HG02642 (cell line): Measurements from ENCODE around the gene ADIPOR1.
"Not testable (repeated sequence)": the region's sequence is repeated elsewhere in the genome, so short reads cannot be mapped to it uniquely, and the experiment has no call there.

Source experiments
- ATAC-seq: cut with Tn5 transposase; IDR thresholded peaks from one replicate; pipeline ENCODE4 v1.9.1; 2021; ENCODE audit warnings: mild to moderate bottlenecking; ENCODE audit not compliant: unreplicated experiment, poor library complexity

ADIPOR1 gene

DNA sequence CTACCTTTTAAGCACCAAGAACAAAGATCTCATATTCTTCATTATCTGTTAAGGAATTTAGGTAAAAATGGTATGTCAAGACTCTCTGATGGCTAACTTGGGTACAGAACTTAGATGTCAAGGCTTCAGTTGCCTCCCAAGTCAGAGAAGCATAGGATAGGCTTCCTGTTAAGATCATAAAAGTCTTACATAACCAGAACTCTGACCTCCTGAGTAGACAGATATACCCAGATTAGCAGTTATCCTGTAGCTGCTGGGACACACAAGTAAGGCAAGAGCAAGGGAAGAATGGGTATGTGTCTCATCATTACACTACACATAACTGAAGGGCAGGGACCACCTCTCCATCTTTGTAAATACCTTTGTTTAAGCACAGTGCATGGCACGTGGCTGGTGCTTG lies 15.7 kb downstream of the ADIPOR1 start:
- no peak for ATAC-seq

DNA sequence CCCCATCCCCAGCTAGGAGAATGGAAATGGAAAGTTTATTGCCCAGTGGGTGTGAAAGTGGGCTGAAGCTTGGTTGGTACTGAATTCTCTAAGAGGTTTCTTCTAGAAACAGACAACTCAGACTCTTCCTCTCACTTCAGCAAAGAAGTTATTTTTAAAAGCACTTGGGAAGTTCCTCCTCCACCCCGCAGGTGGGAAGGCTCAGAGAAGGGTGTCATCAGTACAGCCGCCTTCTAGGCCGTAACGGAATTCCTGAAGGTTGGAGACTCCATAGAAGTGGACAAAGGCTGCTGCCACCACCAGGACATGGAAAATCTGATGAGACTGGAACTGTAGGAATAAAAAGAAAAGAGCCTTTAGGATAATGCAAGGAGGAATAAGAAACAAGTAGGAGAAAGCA lies 16.7 kb downstream of the ADIPOR1 start:
- no peak for ATAC-seq

DNA sequence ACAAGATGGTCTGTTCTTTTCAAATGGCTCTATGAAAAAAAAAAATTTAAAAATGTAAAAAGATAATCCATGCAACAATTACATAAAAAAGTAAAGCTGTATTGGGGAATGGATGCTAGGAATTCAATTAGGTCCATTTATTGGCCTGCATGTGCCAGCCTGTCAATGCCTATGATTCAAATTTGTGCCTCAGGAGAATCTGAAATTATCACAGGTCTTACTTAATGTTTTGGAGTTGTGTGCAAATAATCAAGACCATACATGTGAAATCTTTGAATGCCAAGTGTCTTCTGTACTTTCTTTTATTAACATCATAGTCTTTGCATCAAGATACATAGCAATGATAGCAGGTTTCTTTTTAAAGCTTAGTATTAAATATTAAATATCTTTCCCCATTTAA lies 17.6 kb downstream of the ADIPOR1 start:
- no peak for ATAC-seq

DNA sequence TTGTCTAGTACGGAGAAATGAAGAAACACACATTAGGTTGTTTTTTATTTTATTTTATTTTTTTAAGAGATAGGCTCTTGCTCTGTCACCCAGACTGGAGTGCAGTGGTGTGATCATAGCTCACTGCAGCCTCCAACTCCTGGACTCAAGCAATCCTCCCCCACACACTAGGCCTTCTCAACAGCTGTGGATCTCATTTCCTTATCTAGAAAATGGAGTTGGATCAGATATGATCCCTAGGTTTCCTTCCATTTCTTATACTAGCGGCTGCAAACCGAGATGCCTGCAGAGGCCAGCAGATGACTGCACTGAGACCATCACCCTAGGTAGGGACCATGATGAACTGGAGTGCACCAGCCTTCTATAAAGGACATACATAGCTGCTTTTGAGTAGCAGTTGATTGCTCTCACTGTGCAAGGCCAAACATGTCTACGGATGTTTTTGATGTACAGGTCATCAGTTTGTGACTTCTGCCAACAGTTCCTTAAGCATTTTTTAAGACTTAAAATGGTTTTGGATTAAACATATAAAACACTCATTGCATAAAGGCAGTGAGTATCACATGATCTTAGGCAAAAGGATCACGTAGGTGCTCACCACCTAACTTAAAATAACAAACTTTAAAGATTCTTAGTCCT lies 19.7 kb downstream of the ADIPOR1 start:
- ATAC-seq: no peak

DNA sequence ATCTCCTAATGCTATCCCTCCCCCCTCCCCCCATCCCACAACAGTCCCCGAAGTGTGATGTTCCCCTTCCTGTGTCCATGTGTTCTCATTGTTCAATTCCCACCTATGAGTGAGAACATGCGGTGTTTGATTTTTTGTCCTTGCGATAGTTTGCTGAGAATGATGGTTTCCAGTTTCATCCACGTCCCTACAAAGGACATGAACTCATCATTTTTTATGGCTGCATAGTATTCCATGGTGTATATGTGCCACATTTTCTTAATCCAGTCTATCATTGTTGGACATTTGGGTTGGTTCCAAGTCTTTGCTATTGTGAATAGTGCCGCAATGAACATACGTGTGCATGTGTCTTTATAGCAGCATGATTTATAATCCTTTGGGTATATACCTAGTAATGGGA lies 21.7 kb downstream of the ADIPOR1 start:
- ATAC-seq: not testable (repeated sequence)

DNA sequence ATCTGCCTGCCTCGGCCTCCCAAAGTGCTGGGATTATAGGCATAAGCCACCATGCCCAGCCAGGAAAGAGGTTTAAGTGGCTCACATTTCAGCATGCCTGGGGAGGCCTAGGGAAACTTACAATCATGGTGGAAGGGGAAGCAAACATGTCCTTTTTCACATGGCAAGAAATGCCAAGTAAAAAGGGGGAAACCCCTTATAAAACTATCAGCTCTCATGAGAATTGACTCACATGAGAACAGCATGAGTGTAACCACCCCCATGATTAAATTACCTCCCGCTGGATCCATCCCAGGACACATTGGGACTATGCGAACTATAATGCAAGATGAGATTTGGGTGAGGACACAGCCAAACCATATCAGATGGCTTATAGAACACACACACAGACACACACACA lies 22.3 kb downstream of the ADIPOR1 start:
- no peak for ATAC-seq

DNA sequence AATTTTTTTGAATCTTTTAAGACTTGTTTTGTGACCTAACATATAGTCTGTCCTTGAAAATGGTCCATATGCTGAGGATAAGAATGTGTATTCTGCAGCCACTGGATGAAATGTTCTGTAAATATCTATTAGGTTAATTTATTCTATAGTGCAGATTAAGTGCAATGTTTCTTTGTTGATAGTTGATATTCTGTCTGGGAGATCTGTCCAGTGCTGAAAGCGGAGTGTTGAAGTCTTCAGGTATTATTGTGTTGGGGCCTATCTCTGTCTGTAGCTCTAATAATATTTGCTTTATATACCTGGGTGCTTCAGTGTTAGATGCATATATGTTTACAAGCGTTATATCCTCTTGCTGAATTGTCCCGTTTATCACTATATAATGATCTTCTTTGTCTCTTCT lies 23.4 kb downstream of the ADIPOR1 start:
- no peak for ATAC-seq

DNA sequence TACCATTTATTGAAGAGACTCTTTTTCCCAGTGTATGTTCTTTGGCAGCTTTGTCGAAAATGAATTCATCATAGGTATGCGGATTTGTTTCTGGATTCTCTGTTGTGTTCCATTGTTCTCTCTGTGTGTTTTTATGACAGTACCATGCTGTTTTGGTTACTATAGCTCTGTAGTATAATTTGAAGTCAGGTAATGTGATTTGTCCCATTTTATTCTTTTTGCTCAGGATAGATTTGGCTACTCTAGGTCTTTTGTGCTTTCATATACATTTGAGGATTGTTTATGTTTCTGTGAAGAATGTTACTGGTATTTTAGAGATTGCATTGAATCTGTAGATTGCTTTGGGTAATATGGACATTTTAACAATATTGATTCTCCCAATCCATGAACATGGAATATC lies 25.6 kb downstream of the ADIPOR1 start:
- no peak for ATAC-seq

DNA sequence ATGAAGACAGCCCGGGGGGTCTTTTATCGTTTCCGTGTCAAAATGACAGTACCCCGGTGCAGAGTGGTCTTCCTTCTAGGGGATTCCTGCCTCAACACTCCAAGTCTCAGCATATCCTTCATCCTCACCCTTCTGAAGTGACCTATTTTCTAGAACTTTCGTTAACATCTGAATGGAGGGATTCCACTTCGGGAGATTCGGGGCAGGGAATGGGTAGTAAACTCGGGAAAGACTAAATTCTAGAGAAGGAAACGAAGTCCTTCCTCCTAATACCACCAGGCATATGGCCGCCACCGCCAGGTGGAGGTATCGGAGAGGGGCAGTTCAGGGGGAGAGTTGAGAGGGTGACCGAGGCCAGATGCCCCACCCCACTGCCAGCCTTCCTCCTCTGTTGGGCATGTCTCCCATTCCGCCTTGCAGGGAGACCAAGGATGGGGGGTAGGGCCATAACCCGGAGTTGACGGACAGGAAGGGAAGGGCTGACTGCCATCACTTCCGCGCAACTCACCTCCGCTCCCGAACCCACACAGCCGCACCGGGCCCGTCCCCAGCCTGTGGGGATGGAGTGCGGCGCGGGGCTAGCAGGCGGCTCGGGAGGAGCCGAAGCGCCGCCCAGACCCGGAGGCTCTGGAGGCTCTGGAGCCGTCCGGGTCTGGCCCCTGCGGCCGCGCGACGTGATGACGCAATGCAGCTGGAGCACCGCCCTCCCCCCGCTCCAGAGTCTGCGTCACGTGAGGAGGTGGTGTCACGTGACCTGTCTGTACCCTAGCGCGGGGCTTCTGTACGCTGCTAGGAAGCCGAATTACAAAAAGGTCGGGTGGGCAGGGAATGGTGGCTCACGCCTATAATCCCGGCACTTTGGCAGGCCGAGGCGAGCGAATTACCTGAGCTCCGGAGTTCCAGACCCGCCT lies 31.3 kb downstream of the ADIPOR1 start, which contains the start of gene KLHL12:
Gene KLHL12, minus strand, starts transcription at position 654 of the 911 bp plus-strand sequence. CDS start 2,072 bp downstream, outside the sequence.
- ATAC-seq: peak; percentile 93

DNA sequence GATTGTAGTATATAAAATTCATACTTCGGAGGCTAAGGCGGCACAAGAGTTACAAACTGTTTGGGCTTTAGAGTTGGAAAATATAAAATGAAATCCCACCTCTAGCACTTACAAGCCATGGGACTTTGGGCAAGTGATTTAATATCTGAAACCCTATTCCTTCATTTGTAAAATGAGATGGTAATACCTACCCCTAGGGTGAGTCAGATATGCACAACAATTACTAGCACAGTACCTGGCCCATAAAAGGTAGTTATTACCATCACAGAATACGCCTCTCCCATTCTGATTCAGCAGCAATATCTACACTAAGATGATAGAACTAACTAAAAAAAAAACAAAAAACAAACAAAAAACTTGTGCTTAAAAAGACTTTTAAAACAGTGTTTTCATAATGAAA lies 34.6 kb downstream of the ADIPOR1 start:
- no peak for ATAC-seq

DNA sequence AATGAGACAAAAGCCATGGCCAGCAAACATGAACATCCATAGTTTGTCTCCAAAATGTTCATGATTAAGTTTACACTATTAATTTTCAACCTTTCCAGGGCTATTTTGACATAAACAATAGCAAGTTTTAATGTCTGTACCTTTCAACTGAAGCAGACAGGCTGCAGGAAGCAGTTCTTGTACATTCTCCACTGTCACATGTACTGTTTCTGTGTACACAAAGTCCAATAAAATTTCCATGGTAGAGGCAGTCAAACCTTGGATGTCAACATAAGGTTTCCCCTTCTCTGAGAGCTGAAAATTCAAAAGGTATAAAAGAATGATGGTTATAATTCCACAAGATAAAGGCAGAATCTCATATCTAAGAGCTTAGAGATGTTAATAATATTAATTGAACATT lies 38.5 kb downstream of the ADIPOR1 start:
- no peak for ATAC-seq

DNA sequence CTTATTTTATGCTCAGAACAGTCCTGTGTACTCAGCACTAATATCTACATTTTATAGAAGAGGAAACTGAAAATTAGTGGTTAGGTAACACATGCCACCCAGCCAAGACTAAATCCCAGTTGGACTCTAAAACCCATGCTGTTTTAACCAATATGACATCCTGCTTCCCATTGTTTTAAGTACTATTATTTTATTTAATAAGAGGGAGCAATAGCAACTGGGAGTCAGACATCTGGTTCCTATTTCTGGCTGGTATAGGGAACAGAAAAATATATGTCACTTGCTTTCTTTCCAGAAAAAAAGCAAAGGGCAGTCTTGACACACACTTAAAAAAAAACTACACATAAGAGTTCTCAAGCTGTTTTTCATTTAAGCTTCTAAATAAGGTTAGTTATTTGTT lies 43.0 kb downstream of the ADIPOR1 start:
- ATAC-seq: no peak

DNA sequence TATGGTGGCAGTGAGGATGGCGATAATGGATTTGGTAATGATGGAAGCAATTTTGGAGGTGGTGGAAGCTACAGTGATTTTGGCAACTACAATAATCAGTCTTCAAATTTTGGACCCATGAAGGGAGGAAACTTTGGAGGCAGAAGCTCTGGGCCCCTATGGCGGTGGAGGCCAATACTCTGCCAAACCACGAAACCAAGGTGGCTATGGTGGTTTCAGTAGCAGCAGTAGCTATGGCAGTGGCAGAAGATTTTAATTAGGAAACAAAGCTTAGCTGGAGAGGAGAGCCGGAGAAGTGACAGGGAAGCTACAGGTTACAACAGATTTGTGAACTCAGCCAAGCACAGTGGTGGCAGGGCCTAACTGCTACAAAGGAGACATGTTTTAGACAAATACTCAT lies 45.6 kb downstream of the ADIPOR1 start:
- ATAC-seq: not testable (repeated sequence)

DNA sequence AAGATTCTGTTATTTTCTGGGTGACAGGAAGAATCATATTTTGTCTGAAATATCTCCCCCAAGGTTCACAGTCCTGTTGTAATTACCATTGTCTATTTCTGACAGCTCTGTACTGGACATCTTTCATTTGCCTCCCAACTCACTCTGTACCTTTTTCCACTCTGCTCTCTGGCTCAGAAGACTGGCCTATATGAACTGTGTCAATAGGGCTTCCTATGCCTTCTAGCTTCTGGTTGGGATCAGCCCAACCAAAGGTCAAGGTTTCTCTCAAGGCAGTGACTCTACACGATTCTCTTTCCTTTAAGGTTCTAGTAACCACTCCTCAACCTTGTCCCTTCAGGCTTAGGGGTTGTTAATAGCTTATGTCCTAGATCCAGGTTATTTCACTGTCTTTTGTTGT lies 48.6 kb downstream of the ADIPOR1 start:
- ATAC-seq: no peak

DNA sequence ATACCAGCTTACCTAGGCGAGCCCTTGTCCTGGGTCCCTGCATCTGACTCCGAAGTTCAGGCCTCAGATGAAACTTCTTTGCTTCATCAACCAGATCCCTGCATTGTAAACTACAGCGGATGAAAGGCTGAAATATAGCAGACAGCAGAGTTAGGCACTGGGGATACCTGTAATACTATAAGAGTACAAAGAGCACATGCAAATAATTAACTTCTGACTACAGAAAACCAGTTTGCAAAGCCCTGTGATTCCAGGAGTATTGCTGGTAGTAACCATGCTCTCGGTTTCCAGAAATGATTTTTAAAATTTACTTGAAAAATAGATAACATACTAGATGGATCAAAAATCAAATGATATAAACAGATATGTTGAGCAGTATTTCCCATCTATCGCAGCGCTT lies 49.1 kb downstream of the ADIPOR1 start:
- ATAC-seq: no peak

DNA sequence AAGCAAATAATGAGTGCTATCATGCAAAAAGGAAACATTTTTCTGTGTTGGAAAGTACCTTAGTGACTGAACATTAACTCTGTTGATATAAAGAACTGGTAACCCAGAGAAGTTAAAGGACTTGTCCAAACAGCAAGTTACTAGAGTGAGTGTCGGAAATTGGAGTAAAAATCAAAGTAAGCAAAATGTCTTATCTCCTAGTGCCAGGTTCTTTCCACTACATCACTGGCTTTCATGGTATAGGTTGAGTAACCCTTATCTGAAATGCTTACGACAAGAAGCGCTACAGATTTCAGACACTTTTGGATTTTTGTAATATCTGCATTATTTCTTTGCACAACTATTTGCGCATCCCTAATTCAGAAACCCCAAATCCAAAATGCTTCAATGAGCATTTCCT lies 52.8 kb downstream of the ADIPOR1 start:
- ATAC-seq: no peak

DNA sequence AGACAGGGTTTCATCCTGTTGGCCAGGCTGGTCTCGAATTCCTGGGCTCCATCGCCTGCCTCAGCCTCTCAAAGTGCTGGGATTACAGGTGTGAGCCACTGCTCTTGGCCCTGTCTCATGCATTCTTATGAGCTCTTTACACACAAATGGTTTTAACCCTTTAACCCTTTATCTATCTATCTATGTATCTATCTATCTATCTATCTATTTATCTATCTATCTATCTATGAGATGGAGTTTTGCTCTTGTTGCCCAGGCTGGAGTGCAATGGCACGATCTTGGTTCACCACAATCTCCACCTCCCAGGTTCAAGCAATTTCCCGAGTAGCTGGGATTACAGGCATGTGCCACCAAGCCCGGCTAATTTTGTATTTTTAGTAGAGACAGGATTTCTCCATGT lies 54.3 kb downstream of the ADIPOR1 start:
- ATAC-seq: not testable (repeated sequence)

DNA sequence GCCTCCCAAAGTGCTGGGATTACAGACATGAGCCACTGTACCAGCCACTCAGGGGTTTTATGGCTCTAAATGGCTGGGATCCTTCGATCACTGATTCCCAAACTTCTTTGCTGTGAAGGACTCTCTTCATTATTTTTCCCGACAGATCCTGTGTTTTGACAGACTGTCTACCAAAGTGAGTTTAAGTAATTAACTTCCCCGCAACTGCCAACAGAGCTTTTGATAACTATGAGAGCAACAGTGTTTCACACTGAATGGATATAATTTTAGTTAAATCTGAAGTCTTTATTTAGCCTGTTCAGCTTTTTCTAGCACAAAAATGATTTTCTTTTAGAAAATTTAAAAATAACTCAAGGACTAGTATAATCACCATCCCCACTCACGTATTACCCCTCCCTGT lies 56.6 kb downstream of the ADIPOR1 start:
- ATAC-seq: no peak

DNA sequence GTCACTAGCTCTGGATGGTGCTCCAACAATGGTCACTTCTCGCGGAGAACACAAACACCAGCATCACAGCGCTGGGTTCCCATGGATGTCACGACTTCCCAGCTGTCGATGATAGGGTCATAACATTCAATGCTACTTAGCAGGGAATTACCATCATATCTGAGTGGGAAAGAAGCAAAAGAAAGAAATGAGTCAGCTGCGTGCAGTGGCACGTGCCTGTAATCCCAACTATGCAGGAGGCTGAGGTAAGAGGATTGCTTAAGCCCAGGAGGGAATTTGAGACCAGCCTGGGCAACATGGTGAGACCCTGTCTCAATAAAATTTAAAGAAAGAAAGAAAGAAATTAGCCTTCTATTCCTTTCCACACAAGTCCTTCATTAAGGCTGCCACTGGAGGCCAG lies 65.6 kb downstream of the ADIPOR1 start:
- ATAC-seq: no peak
